HEK293 (cell line): ENCODE measurements around the gene TM7SF2.

Experiments used
- BCL11A ChIP-seq: fragments of 450-650 bp; formaldehyde crosslinking; IDR thresholded peaks from 2 replicates; pipeline ENCODE4 v1.5.1; 2016; ENCODE audit warnings: low read depth, missing biosample characterization, missing genetic modification characterization
- GFI1B ChIP-seq: fragments of 450-650 bp; formaldehyde crosslinking; IDR thresholded peaks from 2 replicates; pipeline ENCODE4 v1.5.1; 2016; ENCODE audit warnings: missing biosample characterization, missing genetic modification characterization
- KLF10 ChIP-seq: fragments of 450-650 bp; IDR thresholded peaks from 2 replicates; pipeline ENCODE4 v1.5.1; 2018; ENCODE audit warnings: missing biosample characterization, mild to moderate bottlenecking, missing genetic modification characterization
- KLF8 ChIP-seq: fragments of 450-650 bp; formaldehyde crosslinking; IDR thresholded peaks from 2 replicates; pipeline ENCODE4 v1.5.1; 2016; ENCODE audit warnings: missing biosample characterization, missing genetic modification characterization
- OVOL3 ChIP-seq: fragments of 450-650 bp; formaldehyde crosslinking; IDR thresholded peaks from 2 replicates; pipeline ENCODE4 v1.5.1; 2016; ENCODE audit warnings: missing biosample characterization, missing genetic modification characterization
- PRDM2 ChIP-seq: fragments of 450-650 bp; formaldehyde crosslinking; IDR thresholded peaks from 2 replicates; pipeline ENCODE4 v1.5.1; 2016; ENCODE audit warnings: missing biosample characterization, missing genetic modification characterization, borderline replicate concordance
- SP2 ChIP-seq: fragments of 450-650 bp; formaldehyde crosslinking; IDR thresholded peaks from 2 replicates; pipeline ENCODE4 v1.5.1; 2016; ENCODE audit warnings: missing biosample characterization, missing genetic modification characterization
- SP7 ChIP-seq: fragments of 450-650 bp; formaldehyde crosslinking; IDR thresholded peaks from 2 replicates; pipeline ENCODE4 v1.5.1; 2016; ENCODE audit warnings: missing biosample characterization, missing genetic modification characterization
- ZNF175 ChIP-seq: fragments of 450-650 bp; formaldehyde crosslinking; IDR thresholded peaks from 2 replicates; pipeline ENCODE4 v1.5.1; 2016; ENCODE audit warnings: missing biosample characterization, missing genetic modification characterization
- ZNF211 ChIP-seq: fragments of 450-650 bp; formaldehyde crosslinking; IDR thresholded peaks from 2 replicates; pipeline ENCODE4 v1.5.1; 2016; ENCODE audit warnings: low read depth, missing biosample characterization, missing genetic modification characterization
- ZNF239 ChIP-seq: fragments of 450-650 bp; formaldehyde crosslinking; IDR thresholded peaks from 2 replicates; pipeline ENCODE4 v1.5.1; 2016; ENCODE audit warnings: missing biosample characterization, missing genetic modification characterization
- ZNF404 ChIP-seq: fragments of 450-650 bp; formaldehyde crosslinking; IDR thresholded peaks from 2 replicates; pipeline ENCODE4 v1.5.1; 2017; ENCODE audit warnings: missing biosample characterization, missing genetic modification characterization
- ZNF639 ChIP-seq: fragments of 450-650 bp; formaldehyde crosslinking; IDR thresholded peaks from 2 replicates; pipeline ENCODE4 v1.5.1; 2016; ENCODE audit warnings: missing biosample characterization, missing genetic modification characterization
- ZNF707 ChIP-seq: fragments of 450-650 bp; formaldehyde crosslinking; IDR thresholded peaks from 2 replicates; pipeline ENCODE4 v1.5.1; 2016; ENCODE audit warnings: missing biosample characterization, missing genetic modification characterization
- ZNF768 ChIP-seq: fragments of 450-650 bp; formaldehyde crosslinking; IDR thresholded peaks from 2 replicates; pipeline ENCODE4 v1.5.1; 2018; ENCODE audit warnings: missing biosample characterization, mild to moderate bottlenecking, missing genetic modification characterization
- ZNF830 ChIP-seq: fragments of 450-650 bp; IDR thresholded peaks from 2 replicates; pipeline ENCODE4 v1.5.0; 2018; ENCODE audit warnings: missing biosample characterization, missing genetic modification characterization, low read depth, mild to moderate bottlenecking, moderate library complexity
- TF ChIP-seq, protein P1 (sequence below): fragments of 450-650 bp; formaldehyde crosslinking; IDR thresholded peaks from 2 replicates; pipeline ENCODE4 v1.5.1; 2016; ENCODE audit warnings: missing biosample characterization, missing genetic modification characterization, borderline replicate concordance
- TF ChIP-seq, protein P2 (sequence below): fragments of 450-650 bp; formaldehyde crosslinking; IDR thresholded peaks from 2 replicates; pipeline ENCODE4 v1.5.1; 2016; ENCODE audit warnings: missing biosample characterization, missing genetic modification characterization
- TF ChIP-seq, protein P3 (sequence below): fragments of 450-650 bp; formaldehyde crosslinking; IDR thresholded peaks from 2 replicates; pipeline ENCODE4 v1.5.1; 2016; ENCODE audit warnings: missing biosample characterization, missing genetic modification characterization

The TM7SF2 gene

GRCh38 chr11:65111744-65112545 is at the start of gene TM7SF2 (continued):
- no peak for TF ChIP-seq PRDM2 (tag by site-specific recombination)
- TF ChIP-seq GFI1B (tag by site-specific recombination), result no peak
- no peak for TF ChIP-seq ZNF211 (tag by site-specific recombination)
- TF ChIP-seq, protein P1, sequence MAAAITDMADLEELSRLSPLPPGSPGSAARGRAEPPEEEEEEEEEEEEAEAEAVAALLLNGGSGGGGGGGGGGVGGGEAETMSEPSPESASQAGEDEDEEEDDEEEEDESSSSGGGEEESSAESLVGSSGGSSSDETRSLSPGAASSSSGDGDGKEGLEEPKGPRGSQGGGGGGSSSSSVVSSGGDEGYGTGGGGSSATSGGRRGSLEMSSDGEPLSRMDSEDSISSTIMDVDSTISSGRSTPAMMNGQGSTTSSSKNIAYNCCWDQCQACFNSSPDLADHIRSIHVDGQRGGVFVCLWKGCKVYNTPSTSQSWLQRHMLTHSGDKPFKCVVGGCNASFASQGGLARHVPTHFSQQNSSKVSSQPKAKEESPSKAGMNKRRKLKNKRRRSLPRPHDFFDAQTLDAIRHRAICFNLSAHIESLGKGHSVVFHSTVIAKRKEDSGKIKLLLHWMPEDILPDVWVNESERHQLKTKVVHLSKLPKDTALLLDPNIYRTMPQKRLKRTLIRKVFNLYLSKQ (tag by site-specific recombination), result no peak
- TF ChIP-seq KLF10 (tag by site-specific recombination), result peak; percentile 61; the same call in 1 of the 2 replicates
- TF ChIP-seq, protein P2, sequence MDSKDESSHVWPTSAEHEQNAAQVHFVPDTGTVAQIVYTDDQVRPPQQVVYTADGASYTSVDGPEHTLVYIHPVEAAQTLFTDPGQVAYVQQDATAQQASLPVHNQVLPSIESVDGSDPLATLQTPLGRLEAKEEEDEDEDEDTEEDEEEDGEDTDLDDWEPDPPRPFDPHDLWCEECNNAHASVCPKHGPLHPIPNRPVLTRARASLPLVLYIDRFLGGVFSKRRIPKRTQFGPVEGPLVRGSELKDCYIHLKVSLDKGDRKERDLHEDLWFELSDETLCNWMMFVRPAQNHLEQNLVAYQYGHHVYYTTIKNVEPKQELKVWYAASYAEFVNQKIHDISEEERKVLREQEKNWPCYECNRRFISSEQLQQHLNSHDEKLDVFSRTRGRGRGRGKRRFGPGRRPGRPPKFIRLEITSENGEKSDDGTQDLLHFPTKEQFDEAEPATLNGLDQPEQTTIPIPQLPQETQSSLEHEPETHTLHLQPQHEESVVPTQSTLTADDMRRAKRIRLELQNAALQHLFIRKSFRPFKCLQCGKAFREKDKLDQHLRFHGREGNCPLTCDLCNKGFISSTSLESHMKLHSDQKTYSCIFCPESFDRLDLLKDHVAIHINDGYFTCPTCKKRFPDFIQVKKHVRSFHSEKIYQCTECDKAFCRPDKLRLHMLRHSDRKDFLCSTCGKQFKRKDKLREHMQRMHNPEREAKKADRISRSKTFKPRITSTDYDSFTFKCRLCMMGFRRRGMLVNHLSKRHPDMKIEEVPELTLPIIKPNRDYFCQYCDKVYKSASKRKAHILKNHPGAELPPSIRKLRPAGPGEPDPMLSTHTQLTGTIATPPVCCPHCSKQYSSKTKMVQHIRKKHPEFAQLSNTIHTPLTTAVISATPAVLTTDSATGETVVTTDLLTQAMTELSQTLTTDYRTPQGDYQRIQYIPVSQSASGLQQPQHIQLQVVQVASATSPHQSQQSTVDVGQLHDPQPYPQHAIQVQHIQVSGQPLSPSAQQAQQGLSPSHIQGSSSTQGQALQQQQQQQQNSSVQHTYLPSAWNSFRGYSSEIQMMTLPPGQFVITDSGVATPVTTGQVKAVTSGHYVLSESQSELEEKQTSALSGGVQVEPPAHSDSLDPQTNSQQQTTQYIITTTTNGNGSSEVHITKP (tag by site-specific recombination), result peak; percentile 89
- TF ChIP-seq ZNF404 (tag by site-specific recombination), result no peak
- 0 out of 2 replicates have a peak, but pooled peaks have one; percentile 50 for TF ChIP-seq BCL11A (tag by site-specific recombination)
- TF ChIP-seq ZNF239 (tag by site-specific recombination), result no peak
- TF ChIP-seq OVOL3 (tag by site-specific recombination), result no peak
- no peak for TF ChIP-seq ZNF175 (tag by site-specific recombination)
- TF ChIP-seq ZNF639 (tag by site-specific recombination), result no peak
- TF ChIP-seq SP7 (tag by site-specific recombination), result peak; percentile 49; the same call in 1 of the 2 replicates
- no peak for TF ChIP-seq KLF8
- TF ChIP-seq ZNF768, result no peak
- TF ChIP-seq, protein P3, sequence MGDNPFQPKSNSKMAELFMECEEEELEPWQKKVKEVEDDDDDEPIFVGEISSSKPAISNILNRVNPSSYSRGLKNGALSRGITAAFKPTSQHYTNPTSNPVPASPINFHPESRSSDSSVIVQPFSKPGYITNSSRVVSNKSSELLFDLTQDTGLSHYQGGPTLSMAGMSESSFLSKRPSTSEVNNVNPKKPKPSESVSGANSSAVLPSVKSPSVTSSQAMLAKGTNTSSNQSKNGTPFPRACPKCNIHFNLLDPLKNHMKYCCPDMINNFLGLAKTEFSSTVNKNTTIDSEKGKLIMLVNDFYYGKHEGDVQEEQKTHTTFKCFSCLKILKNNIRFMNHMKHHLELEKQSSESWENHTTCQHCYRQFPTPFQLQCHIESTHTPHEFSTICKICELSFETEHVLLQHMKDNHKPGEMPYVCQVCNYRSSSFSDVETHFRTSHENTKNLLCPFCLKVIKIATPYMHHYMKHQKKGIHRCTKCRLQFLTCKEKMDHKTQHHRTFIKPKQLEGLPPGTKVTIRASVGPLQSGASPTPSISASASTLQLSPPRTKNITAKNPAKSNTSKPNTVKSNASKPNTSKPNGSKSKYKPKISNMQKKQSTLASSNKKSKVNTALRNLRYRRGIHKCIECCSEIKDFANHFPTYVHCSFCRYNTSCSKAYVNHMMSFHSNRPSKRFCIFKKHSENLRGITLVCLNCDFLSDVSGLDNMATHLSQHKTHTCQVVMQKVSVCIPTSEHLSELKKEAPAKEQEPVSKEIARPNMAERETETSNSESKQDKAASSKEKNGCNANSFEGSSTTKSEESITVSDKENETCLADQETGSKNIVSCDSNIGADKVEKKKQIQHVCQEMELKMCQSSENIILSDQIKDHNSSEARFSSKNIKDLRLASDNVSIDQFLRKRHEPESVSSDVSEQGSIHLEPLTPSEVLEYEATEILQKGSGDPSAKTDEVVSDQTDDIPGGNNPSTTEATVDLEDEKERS (tag by site-specific recombination), result no peak
- TF ChIP-seq ZNF830 (tag by site-specific recombination), result no peak
- peak; percentile 87 for TF ChIP-seq SP2
- no peak for TF ChIP-seq ZNF707 (tag by site-specific recombination)
- TF ChIP-seq, all 188 proteins: peak for 31
